GM21360 (cell line): ENCODE measurements around the gene JCAD.
"Not testable (repeated sequence)": the region's sequence is repeated elsewhere in the genome, so short reads cannot be mapped to it uniquely, and the experiment has no call there.

Source experiments
- ATAC-seq: cut with Tn5 transposase; IDR thresholded peaks from one replicate; pipeline ENCODE4 v1.9.1; 2021; ENCODE audit warnings: mild to moderate bottlenecking, moderate library complexity; ENCODE audit not compliant: unreplicated experiment

JCAD gene

DNA sequence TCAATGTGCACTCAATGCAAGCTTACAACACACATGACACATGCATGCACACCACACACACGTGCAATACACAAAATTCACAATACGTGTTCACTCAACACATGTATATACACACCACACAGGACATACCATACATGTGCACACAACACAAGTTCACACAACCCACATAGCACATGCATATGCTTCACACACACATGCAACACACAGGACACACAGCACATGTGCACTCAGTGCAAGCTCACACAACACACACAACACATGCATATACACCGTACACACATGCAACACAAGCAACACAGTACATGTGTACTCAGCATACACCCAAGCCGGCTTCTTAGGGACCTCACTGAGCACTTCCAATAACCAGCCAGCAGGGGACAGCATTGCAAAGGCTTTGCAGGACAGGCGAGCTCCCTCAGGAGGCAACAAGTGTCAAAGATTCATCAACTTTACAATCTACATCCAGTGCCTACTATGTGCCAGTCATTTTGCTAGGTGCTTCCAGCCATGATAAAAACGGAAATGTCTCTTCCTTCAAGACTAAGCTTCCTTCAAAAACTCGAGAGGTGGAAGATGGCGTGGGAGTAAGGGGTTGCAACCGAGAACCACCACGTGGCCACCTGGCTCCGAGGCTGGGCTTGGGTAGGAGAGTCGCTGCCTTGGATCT is 61.1 kb downstream of the JCAD start:
- peak; percentile 71 for ATAC-seq

- ATAC-seq = no peak
Observed at GRCh38 chr10:29994811-29995210, 64.6 kb downstream of the JCAD start.

DNA sequence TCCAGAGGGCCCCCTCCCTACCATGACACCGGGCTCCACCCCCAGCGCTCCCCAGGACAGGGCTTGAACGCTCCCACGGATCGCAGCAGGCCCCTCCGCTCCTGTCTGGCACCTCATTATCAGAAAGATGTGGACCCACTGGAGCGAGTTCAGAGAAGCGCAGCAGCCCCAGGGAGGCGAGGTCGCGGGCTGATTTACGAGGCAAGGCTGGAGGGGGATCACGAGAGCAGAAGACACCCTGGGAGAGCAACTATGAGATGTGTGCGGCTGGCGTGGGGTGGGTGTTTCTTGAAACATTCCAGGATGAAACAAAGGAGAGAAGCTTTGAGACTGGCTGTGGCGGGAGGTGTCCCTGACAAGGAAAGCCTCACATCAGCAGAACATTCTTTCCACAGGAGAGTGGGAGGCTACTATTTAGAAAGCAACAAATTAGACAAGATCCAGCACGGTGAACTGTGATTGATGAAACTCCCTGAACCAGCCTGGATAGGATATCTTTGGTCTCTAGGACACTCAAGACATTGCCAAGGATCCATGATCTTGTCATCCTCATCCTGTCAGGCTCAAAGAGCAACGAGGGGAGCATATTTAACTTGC is 66.0 kb downstream of the JCAD start:
- no peak for ATAC-seq

DNA sequence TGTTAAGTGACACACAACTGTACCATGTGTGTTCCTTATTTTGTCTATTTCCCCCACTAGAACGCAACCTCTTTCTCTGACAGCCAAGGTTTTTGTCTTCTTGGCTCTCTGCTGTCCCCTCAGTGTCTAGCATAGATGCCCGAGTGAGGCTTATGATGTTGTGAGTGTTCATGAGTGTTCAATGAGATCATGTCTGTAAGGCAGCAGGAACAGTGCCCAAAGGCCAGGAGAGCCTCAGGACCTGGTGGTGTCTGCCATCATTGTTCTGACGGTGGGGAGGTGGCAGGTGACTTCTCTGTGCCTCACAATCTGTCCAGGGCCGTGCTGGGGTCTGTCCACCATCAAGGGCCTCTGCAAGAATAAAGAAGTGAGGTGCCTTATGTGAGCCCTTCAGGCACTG is 66.5 kb downstream of the JCAD start:
- ATAC-seq = no peak

DNA sequence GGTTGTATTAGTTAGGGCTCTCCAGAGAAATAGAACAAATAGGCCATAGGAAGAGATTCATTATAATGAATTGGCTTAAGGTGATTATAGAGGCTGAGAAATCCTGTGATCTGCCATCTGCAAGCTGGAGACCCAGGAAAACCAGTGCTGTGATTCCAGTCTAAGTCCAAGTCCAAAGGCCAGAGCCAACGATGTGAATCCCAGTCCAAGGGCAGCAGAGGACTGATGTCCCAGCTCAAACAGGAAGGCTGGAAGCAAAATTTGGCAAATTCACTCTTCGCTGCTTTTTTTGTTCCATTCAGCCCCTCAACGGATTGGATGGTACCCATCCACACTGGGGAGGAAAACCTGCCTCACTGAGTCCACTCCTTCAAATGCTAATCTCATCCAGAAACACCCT is 68.0 kb downstream of the JCAD start:
- no peak for ATAC-seq

DNA sequence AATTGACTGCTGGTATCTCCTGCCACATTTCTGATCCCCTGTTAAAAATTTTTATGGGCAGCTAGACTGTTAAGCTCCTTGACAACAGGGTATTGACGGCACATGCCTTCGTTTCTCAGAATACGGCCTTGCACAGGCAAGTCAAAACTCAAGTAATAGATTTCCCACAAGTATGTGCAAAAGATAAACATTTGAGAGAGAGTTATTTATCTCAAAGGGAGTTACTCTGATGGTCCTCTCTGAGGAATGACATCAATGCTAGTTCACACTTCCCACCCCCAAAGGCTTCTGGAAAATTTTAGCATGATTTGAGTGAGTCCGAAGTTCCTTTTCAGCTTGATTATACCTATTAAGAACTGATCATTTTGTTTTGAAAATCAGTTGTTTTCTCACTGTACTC is 71.9 kb downstream of the JCAD start:
- no peak for ATAC-seq

DNA sequence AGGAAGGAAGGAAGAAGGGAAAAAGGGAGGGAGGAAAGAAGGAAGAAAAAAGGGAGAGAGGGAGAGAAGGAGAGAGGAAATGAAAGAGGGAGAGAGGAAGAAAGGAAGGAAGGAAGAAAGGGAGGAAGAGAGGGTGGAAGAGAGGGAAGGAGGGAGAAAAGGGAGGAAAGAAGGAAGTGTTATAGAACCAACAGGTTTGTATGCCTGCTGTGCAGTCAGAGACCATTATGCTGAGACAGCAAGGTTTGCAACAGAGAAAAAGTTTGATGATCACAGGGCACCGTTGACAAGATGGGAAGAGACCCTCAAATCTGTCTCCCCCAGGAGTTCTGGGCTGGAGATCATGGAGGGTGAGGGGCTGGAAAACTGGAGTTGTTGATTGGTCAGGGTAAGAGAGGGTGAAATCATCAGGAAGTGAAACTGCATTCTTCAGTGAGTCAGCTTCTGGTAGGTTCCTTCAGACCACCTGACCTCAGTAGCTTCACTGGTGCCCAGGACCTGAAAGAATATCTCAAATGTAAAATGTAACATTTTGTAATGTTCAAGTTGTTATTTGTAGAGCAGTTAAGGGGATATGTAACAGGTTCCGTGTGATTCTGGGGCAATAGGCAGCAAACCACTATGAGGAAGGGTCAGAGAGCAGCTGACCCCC is 76.3 kb downstream of the JCAD start:
- no peak for ATAC-seq

GRCh38 chr10:29981510-29981909 is 77.9 kb downstream of the JCAD start:
- no peak for ATAC-seq

GRCh38 chr10:29980084-29980483 is 79.3 kb downstream of the JCAD start:
- ATAC-seq = no peak

- ATAC-seq = not testable (repeated sequence)
Observed at GRCh38 chr10:29979421-29979779, 80.0 kb downstream of the JCAD start.

GRCh38 chr10:29977171-29977570 is 82.2 kb downstream of the JCAD start:
- no peak for ATAC-seq

GRCh38 chr10:29976134-29976533 is 83.3 kb downstream of the JCAD start:
- ATAC-seq = no peak

GRCh38 chr10:29974773-29975172 is 84.6 kb downstream of the JCAD start:
- ATAC-seq = no peak

GRCh38 chr10:29973921-29974320 is 85.5 kb downstream of the JCAD start:
- ATAC-seq = no peak

DNA sequence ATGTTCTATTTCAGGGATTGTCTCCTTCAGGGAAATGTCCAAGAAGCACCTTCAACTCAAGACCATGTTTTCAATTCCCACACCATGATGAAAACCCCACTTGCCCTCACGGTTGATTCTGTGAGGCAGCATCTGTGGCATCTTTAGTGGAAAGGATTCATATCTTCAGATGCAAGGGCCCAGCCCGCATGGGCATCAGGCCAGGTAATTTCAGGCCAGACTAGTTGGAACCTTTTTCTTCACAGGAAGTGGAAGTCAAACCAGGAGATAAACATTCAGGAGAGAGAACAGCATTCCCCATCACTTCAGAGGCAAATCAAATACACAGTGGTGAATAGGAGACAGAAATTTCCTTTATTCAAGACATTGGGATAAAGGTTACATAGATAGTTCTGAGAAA is 88.8 kb downstream of the JCAD start:
- ATAC-seq = no peak

DNA sequence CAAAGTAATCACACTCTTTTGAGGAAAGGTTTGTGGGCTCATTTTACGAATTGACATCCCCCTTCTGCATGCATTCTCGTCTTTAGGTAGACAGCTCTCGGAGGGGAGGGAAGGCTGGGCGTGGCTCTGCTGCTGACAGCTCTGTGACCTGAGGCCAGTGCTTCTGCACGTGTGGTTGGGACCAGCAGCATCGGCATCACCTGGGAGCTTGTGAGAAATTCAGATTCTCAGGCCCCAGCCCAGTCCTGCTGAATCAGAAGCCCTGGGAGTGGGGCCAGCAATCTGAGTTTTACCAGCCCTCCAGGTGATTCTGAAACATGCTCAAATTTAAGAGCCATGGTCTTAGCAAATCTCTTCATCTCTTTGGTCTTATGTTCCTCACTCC is 89.4 kb downstream of the JCAD start:
- ATAC-seq = no peak

- ATAC-seq = no peak
Observed at GRCh38 chr10:29969255-29970011, 90.0 kb downstream of the JCAD start.

GRCh38 chr10:29968585-29968984 is 90.8 kb downstream of the JCAD start:
- no peak for ATAC-seq

GRCh38 chr10:29966269-29966668 is 93.1 kb downstream of the JCAD start:
- no peak for ATAC-seq
